HEK293 (cell line): ENCODE data around the gene PRKCQ.

ENCODE experiments used
- CTCF ChIA-PET: fragments of 350-600 bp; formaldehyde crosslinking; extraction: SDS; loops from one replicate; lab custom pipeline; 2021; ENCODE audit warnings: antibody characterized with exemption; lab: Yijun Ruan, JAX
- POLR2A ChIA-PET: fragments of 300-600 bp; formaldehyde crosslinking; extraction: SDS; loops from one replicate; lab custom pipeline; 2020; ENCODE audit warnings: antibody characterized with exemption, inconsistent platforms; lab: Yijun Ruan, JAX
- H3K27ac ChIP-seq: fragments of 200-500 bp; sonication (Bioruptor generic); 2 replicates; pipeline ENCODE4 v1.5.1; 2014; ENCODE audit warnings: low read depth, low read length, control low read depth, inconsistent platforms; ENCODE audit errors: extremely low read depth
- H3K36me3 ChIP-seq, 2 experiments: fragments of 200-500 bp in 1 of 2; sonication (Bioruptor generic) in 1 of 2; 1 replicate in 1 of 2; 2 replicates in 1 of 2; pipeline ENCODE4 v1.5.1; 2014 to 2017; ENCODE audit warnings: inconsistent platforms in 2 of 2, low read length in 2 of 2; ENCODE audit not compliant: control insufficient read depth in 2 of 2, insufficient read depth in 1 of 2
- H3K4me1 ChIP-seq: fragments of 200-500 bp; sonication (Bioruptor generic); 2 replicates; pipeline ENCODE4 v1.5.1; 2014; ENCODE audit warnings: mild to moderate bottlenecking, low read length, inconsistent platforms; ENCODE audit not compliant: control insufficient read depth, insufficient read depth
- H3K4me3 ChIP-seq: 2 replicates; pipeline ENCODE4 v1.5.1; 2011; ENCODE audit warnings: low read depth, mild to moderate bottlenecking, control low read depth, low read length, moderate library complexity
- H3K9me3 ChIP-seq: fragments of 200-500 bp; sonication (Bioruptor generic); 2 replicates; pipeline ENCODE4 v1.5.1; 2014; ENCODE audit warnings: low read depth, low read length, inconsistent platforms; ENCODE audit not compliant: control insufficient read depth, insufficient read depth
- GFI1B ChIP-seq: fragments of 450-650 bp; formaldehyde crosslinking; IDR thresholded peaks from 2 replicates; pipeline ENCODE4 v1.5.1; 2016; ENCODE audit warnings: missing biosample characterization, missing genetic modification characterization
- KLF8 ChIP-seq: fragments of 450-650 bp; formaldehyde crosslinking; IDR thresholded peaks from 2 replicates; pipeline ENCODE4 v1.5.1; 2016; ENCODE audit warnings: missing biosample characterization, missing genetic modification characterization
- MEIS1 ChIP-seq: sonication (generic); formaldehyde crosslinking; IDR thresholded peaks from 2 replicates; pipeline ENCODE4 v1.8.1; 2022; ENCODE audit warnings: missing genetic modification reagents, mild to moderate bottlenecking, borderline replicate concordance
- PRDM2 ChIP-seq: fragments of 450-650 bp; formaldehyde crosslinking; IDR thresholded peaks from 2 replicates; pipeline ENCODE4 v1.5.1; 2016; ENCODE audit warnings: missing biosample characterization, missing genetic modification characterization, borderline replicate concordance
- SCRT2 ChIP-seq: fragments of 450-650 bp; formaldehyde crosslinking; IDR thresholded peaks from 2 replicates; pipeline ENCODE4 v1.5.1; 2016; ENCODE audit warnings: missing biosample characterization, missing genetic modification characterization
- ZBTB20 ChIP-seq: fragments of 450-650 bp; formaldehyde crosslinking; IDR thresholded peaks from 2 replicates; pipeline ENCODE4 v1.5.1; 2016; ENCODE audit warnings: missing biosample characterization, missing genetic modification characterization
- ZNF10 ChIP-seq: fragments of 450-650 bp; formaldehyde crosslinking; IDR thresholded peaks from 2 replicates; pipeline ENCODE4 v1.5.1; 2017; ENCODE audit warnings: missing biosample characterization, missing genetic modification characterization
- ZNF366 ChIP-seq: fragments of 450-650 bp; formaldehyde crosslinking; conservative IDR thresholded peaks from 2 replicates; pipeline ENCODE4 v1.5.1; 2016; ENCODE audit warnings: missing biosample characterization, missing genetic modification characterization
- ZNF48 ChIP-seq: fragments of 450-650 bp; formaldehyde crosslinking; IDR thresholded peaks from 2 replicates; pipeline ENCODE4 v1.5.1; 2016; ENCODE audit warnings: missing biosample characterization, missing genetic modification characterization
- ZNF510 ChIP-seq: fragments of 450-650 bp; formaldehyde crosslinking; IDR thresholded peaks from 2 replicates; pipeline ENCODE4 v1.5.1; 2018; ENCODE audit warnings: mild to moderate bottlenecking, missing genetic modification characterization, missing biosample characterization; ENCODE audit not compliant: insufficient replicate concordance
- ZNF571 ChIP-seq: fragments of 450-650 bp; formaldehyde crosslinking; IDR thresholded peaks from 2 replicates; pipeline ENCODE4 v1.5.0; 2017; ENCODE audit warnings: missing biosample characterization, missing genetic modification characterization
- ZNF629 ChIP-seq: fragments of 450-650 bp; formaldehyde crosslinking; IDR thresholded peaks from 2 replicates; pipeline ENCODE4 v1.5.1; 2017; ENCODE audit warnings: missing biosample characterization, missing genetic modification characterization
- ZNF660 ChIP-seq: fragments of 450-650 bp; IDR thresholded peaks from 2 replicates; pipeline ENCODE4 v1.5.1; 2018; ENCODE audit warnings: missing biosample characterization, mild to moderate bottlenecking, missing genetic modification characterization
- ZNF677 ChIP-seq: fragments of 450-650 bp; IDR thresholded peaks from 2 replicates; pipeline ENCODE4 v1.5.0; 2018; ENCODE audit warnings: missing biosample characterization, mild to moderate bottlenecking, missing genetic modification characterization, moderate library complexity
- ZNF704 ChIP-seq: fragments of 450-650 bp; formaldehyde crosslinking; IDR thresholded peaks from 2 replicates; pipeline ENCODE4 v1.5.1; 2016; ENCODE audit warnings: missing biosample characterization, missing genetic modification characterization
- TF ChIP-seq, protein P1 (sequence below): fragments of 450-650 bp; formaldehyde crosslinking; IDR thresholded peaks from 2 replicates; pipeline ENCODE4 v1.5.1; 2016; ENCODE audit warnings: missing biosample characterization, missing genetic modification characterization, borderline replicate concordance
- TF ChIP-seq, protein P2 (sequence below): fragments of 450-650 bp; formaldehyde crosslinking; IDR thresholded peaks from 2 replicates; pipeline ENCODE4 v1.5.1; 2016; ENCODE audit warnings: missing biosample characterization, missing genetic modification characterization

PRKCQ gene

DNA sequence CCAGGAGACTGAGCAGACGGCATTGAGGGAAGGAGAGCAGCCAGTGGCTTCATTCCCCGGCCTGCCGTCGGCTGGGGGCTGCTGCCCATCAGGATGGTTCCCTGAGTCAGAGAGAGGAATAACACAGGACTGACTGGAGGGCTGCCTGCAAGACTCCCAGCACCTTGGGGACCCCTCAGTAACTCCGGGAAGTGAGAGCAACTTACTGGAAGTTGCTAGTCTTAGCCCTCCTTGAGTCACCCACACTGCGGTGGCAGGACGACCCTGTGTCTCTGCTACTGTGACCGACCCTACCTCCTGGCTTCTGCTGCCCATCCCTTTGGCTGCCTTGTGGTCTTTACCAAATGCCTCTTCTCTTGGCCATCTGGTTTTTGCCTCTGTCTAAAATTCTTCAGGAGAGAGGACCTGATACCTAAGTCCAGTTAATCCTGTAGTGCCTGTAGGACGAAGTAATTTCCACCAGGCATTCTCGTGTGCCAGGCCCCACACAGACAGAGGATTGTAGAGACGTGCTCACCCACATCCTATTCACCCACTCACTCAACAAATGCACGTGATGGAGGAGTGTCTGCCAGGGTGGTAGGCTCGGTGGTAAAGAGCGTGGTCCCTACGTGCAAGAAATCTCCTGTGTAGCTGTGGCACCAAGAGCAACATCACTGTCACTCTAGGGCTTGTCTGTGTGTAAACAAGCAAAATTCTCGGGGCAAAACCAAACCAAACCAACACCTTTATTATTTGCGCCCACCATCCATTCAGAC, 156.5 kb downstream of the PRKCQ start (continued):
- TF ChIP-seq ZNF10 (no peak), MEIS1 (CRISPR knock-in tag) (no peak), ZNF660 (tag by site-specific recombination) (no peak), ZBTB20 (no peak), ZNF629 (tag by site-specific recombination) (no peak), PRDM2 (tag by site-specific recombination) (no peak), ZNF704 (tag by site-specific recombination) (no peak), SCRT2 (tag by site-specific recombination) (no peak)

DNA sequence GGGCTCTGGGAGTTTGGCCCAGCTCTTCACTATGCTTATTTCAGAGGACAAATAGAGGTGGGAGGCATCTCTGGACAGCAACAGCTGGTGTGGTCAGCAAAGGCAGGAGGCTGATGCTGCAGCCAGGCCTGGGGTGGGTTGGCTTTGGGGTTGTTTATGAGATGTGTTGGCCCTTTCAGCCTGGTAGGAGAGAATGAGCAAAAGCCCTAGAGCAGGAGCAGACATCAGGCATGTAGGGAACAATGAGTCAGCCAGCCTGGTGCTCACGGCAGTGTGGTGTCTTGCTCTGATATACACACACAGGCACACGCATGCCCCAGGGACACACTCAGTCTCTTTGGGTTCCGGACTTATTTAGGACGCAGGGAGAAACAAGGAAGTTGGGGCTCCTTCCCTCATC, 157.1 kb downstream of the PRKCQ start:
- no peaks in the 10 kb centered on the region for H3K9me3 ChIP-seq
- no peaks in the 10 kb centered on the region for H3K36me3 ChIP-seq
- no peak overlapping the region for H3K27ac ChIP-seq
- no peak overlapping the region for H3K4me3 ChIP-seq
- no peaks in the 10 kb centered on the region; the same call in 1 of the 2 replicates for H3K4me1 ChIP-seq
- CTCF ChIA-PET, result no interaction called here
- TF ChIP-seq MEIS1 (CRISPR knock-in tag) (no peak), ZNF510 (tag by site-specific recombination) (no peak)
- POLR2A ChIA-PET, result no interaction called here

- CTCF ChIA-PET, result interaction anchor here (0.6 to 5.1 kb wide), 4 partner anchors 249 to 998 kb away, joined by 3 to 27 read pairs (median 25); no protein-coding TSS in a partner anchor
- H3K36me3 ChIP-seq, result no peaks in the 10 kb centered on the region
- H3K4me3 ChIP-seq, result no peak overlapping the region
- TF ChIP-seq ZNF366 (tag by site-specific recombination) (peak; percentile 63; the same call in 1 of the 2 replicates), ZNF571 (no peak), GFI1B (no peak), ZNF677 (tag by site-specific recombination) (no peak), KLF8 (tag by site-specific recombination) (no peak), ZNF48 (tag by site-specific recombination) (no peak)
- TF ChIP-seq, protein P1, sequence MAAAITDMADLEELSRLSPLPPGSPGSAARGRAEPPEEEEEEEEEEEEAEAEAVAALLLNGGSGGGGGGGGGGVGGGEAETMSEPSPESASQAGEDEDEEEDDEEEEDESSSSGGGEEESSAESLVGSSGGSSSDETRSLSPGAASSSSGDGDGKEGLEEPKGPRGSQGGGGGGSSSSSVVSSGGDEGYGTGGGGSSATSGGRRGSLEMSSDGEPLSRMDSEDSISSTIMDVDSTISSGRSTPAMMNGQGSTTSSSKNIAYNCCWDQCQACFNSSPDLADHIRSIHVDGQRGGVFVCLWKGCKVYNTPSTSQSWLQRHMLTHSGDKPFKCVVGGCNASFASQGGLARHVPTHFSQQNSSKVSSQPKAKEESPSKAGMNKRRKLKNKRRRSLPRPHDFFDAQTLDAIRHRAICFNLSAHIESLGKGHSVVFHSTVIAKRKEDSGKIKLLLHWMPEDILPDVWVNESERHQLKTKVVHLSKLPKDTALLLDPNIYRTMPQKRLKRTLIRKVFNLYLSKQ (tag by site-specific recombination), result no peak
- TF ChIP-seq, protein P2, sequence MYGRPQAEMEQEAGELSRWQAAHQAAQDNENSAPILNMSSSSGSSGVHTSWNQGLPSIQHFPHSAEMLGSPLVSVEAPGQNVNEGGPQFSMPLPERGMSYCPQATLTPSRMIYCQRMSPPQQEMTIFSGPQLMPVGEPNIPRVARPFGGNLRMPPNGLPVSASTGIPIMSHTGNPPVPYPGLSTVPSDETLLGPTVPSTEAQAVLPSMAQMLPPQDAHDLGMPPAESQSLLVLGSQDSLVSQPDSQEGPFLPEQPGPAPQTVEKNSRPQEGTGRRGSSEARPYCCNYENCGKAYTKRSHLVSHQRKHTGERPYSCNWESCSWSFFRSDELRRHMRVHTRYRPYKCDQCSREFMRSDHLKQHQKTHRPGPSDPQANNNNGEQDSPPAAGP, result no peak
- POLR2A ChIA-PET, result no interaction called here
- H3K27ac ChIP-seq, result no peak overlapping the region
- H3K9me3 ChIP-seq, result no peaks in the 10 kb centered on the region
- H3K4me1 ChIP-seq, result no peaks in the 10 kb centered on the region
These were observed 161.4 kb downstream of the PRKCQ start for GRCh38 chr10:6418613-6419216.
